ENCODE measurements around the gene PRKCB.

The PRKCB gene

GRCh38 chr16:23859713-23860269, 24.0 kb downstream of the PRKCB start:
- H3K27me3 ChIP-seq (ENCODE audit: insufficient read depth, low read length, poor library complexity, severe bottlenecking): no peaks in the 10 kb centered on the region
- H3K4me3 ChIP-seq (ENCODE audit: low read length, poor library complexity, severe bottlenecking): no peak overlapping the region
- H4K20me1 ChIP-seq (ENCODE audit: insufficient read depth, low read length, poor library complexity, severe bottlenecking): no peaks in the 10 kb centered on the region
- no peaks in the 10 kb centered on the region for H3K36me3 ChIP-seq (ENCODE audit: insufficient read depth, low read length)
- H3K9ac ChIP-seq (ENCODE audit: low read depth, low read length, poor library complexity, severe bottlenecking): peak overlapping the region; percentile 21
- H3K9me3 ChIP-seq (ENCODE audit: insufficient read depth, low read depth, low read length): no peaks in the 10 kb centered on the region
- H2AFZ ChIP-seq (ENCODE audit: low read length): no peak overlapping the region
- no peaks in the 10 kb centered on the region for H3F3A ChIP-seq (ENCODE audit: low read depth)
- peaks cover 56% of the 10 kb centered on the region for H3K4me1 ChIP-seq (ENCODE audit: insufficient read depth, low read length, poor library complexity, severe bottlenecking)
- peak overlapping the region; percentile 10 for H3K4me2 ChIP-seq (ENCODE audit: low read depth, low read length, poor library complexity, severe bottlenecking)
- peaks cover 94% of the 10 kb centered on the region for H3K79me2 ChIP-seq (ENCODE audit: insufficient read depth, low read length)
- TF ChIP-seq EZH2phosphoT487 (IDR thresholded peaks at IDR 0.05; ENCODE audit: borderline replicate concordance) (no peak), CTCF (conservative IDR thresholded peaks at IDR 0.05; ENCODE audit: low read length) (no peak)
- H3K9me2 ChIP-seq (replicated peaks; ENCODE audit: low read depth, low read length): no peaks in the 10 kb centered on the region

- no peak overlapping the region for H3K9ac ChIP-seq (ENCODE audit: low read depth, low read length, poor library complexity, severe bottlenecking)
- H3K4me3 ChIP-seq (ENCODE audit: low read length, poor library complexity, severe bottlenecking): no peak overlapping the region
- no peaks in the 10 kb centered on the region for H3F3A ChIP-seq (ENCODE audit: low read depth)
- no peaks in the 10 kb centered on the region for H4K20me1 ChIP-seq (ENCODE audit: insufficient read depth, low read length, poor library complexity, severe bottlenecking)
- TF ChIP-seq CTCF (conservative IDR thresholded peaks at IDR 0.05; ENCODE audit: low read length): no peak
- H3K36me3 ChIP-seq (ENCODE audit: insufficient read depth, low read length): no peaks in the 10 kb centered on the region
- H3K27me3 ChIP-seq (ENCODE audit: insufficient read depth, low read length, poor library complexity, severe bottlenecking): no peaks in the 10 kb centered on the region
- H3K4me1 ChIP-seq (ENCODE audit: insufficient read depth, low read length, poor library complexity, severe bottlenecking): peaks cover 67% of the 10 kb centered on the region
- H3K9me3 ChIP-seq (ENCODE audit: insufficient read depth, low read depth, low read length): no peaks in the 10 kb centered on the region
- H2AFZ ChIP-seq (ENCODE audit: low read length): no peak overlapping the region
- H3K4me2 ChIP-seq (ENCODE audit: low read depth, low read length, poor library complexity, severe bottlenecking): no peak overlapping the region
- peaks cover 92% of the 10 kb centered on the region for H3K79me2 ChIP-seq (ENCODE audit: insufficient read depth, low read length)
- H3K9me2 ChIP-seq (replicated peaks; ENCODE audit: low read depth, low read length): no peaks in the 10 kb centered on the region
Observed at GRCh38 chr16:23861874-23862273, 26.1 kb downstream of the PRKCB start.

GRCh38 chr16:23862556-23862955, 26.8 kb downstream of the PRKCB start:
- no peak overlapping the region for H3K4me3 ChIP-seq (ENCODE audit: low read length, poor library complexity, severe bottlenecking)
- H3K36me3 ChIP-seq (ENCODE audit: insufficient read depth, low read length): no peaks in the 10 kb centered on the region
- no peaks in the 10 kb centered on the region for H3F3A ChIP-seq (ENCODE audit: low read depth)
- no peaks in the 10 kb centered on the region for H4K20me1 ChIP-seq (ENCODE audit: insufficient read depth, low read length, poor library complexity, severe bottlenecking)
- no peak for TF ChIP-seq CTCF (conservative IDR thresholded peaks at IDR 0.05; ENCODE audit: low read length)
- no peak for TF ChIP-seq EZH2phosphoT487 (IDR thresholded peaks at IDR 0.05; ENCODE audit: borderline replicate concordance)
- H3K9me3 ChIP-seq (ENCODE audit: insufficient read depth, low read depth, low read length): no peaks in the 10 kb centered on the region
- no peak overlapping the region for H2AFZ ChIP-seq (ENCODE audit: low read length)
- no peaks in the 10 kb centered on the region for H3K27me3 ChIP-seq (ENCODE audit: insufficient read depth, low read length, poor library complexity, severe bottlenecking)
- no peak overlapping the region for H3K4me2 ChIP-seq (ENCODE audit: low read depth, low read length, poor library complexity, severe bottlenecking)
- no peak overlapping the region for H3K9ac ChIP-seq (ENCODE audit: low read depth, low read length, poor library complexity, severe bottlenecking)
- peaks cover 92% of the 10 kb centered on the region for H3K79me2 ChIP-seq (ENCODE audit: insufficient read depth, low read length)
- H3K4me1 ChIP-seq (ENCODE audit: insufficient read depth, low read length, poor library complexity, severe bottlenecking): peaks cover 67% of the 10 kb centered on the region
- no peaks in the 10 kb centered on the region for H3K9me2 ChIP-seq (replicated peaks; ENCODE audit: low read depth, low read length)
